Tibial nerve (tissue), 4 donors: Measurements from ENCODE around the gene LMOD3. TPM values are rescaled to one million over a fixed set of nuclear protein-coding genes. Genes with fewer than 3 reads are reported as not detected.

Source experiments
- DNase-seq, 2 donors: peaks; one replicate each; pipeline ENCODE4 v3.0.0-alpha.2; 2019; ENCODE audit warnings: low spot score in 2 of 2
- H3K27ac ChIP-seq, 4 donors: fragments of 200-600 bp; sonication (generic) in 3 of 4; one replicate each; pipeline ENCODE4 v1.5.1; 2017 to 2019; ENCODE audit warnings: mild to moderate bottlenecking in 1 of 4
- H3K27me3 ChIP-seq, 2 donors: fragments of 200-600 bp; sonication (generic) in 1 of 2; one replicate each; pipeline versions ENCODE4 v1.5.1 to v1.6.0; 2017 to 2019
- H3K36me3 ChIP-seq, 3 donors: fragments of 200-600 bp; sonication (generic); one replicate each; pipeline ENCODE4 v1.5.1; 2018 to 2019
- H3K4me1 ChIP-seq, 4 donors: fragments of 200-600 bp; sonication (generic) in 3 of 4; one replicate each; pipeline ENCODE4 v1.5.1; 2017 to 2019
- H3K4me3 ChIP-seq, 4 donors: fragments of 200-600 bp; sonication (generic) in 3 of 4; one replicate each; pipeline ENCODE4 v1.5.1; 2017 to 2019; ENCODE audit warnings: mild to moderate bottlenecking in 1 of 4, moderate library complexity in 1 of 4
- H3K9me3 ChIP-seq, 4 donors: fragments of 200-600 bp; sonication (generic) in 3 of 4; one replicate each; pipeline ENCODE4 v1.5.1; 2017 to 2019
- EP300 ChIP-seq, 2 donors: sonication (generic); formaldehyde crosslinking; IDR thresholded peaks; one replicate each; pipeline ENCODE4 v1.6.1; 2017; ENCODE audit warnings: antibody characterized with exemption in 2 of 2, mild to moderate bottlenecking in 1 of 2
- POLR2A ChIP-seq, 2 donors: fragments of 450-650 bp; IDR thresholded peaks; one replicate each; pipeline ENCODE4 v1.6.1; 2017; ENCODE audit warnings: antibody characterized with exemption in 2 of 2, mild to moderate bottlenecking in 2 of 2, moderate library complexity in 2 of 2
- WGBS, 2 donors: methylation state at CpG; one replicate each; pipeline ENCODE4 v1.1.5; 2018; 5-methylcytosine and 5-hydroxymethylcytosine counted together
- total RNA-seq, 4 donors: library from RNA; depleted of rRNA; stranded (reverse); fragments of >200 nt; gene quantifications; one replicate each; pipeline ENCODE4 v1.1.0, GENCODE V29; 2016
- TF ChIP-seq, protein P1 (sequence below), 5 experiments: fragments of 200-600 bp in 3 of 5; fragments of 450-650 bp in 2 of 5; sonication (generic) in 3 of 5; IDR thresholded peaks; one replicate each; pipeline ENCODE4 v1.5.1; 2016 to 2019; ENCODE audit warnings: antibody characterized with exemption in 5 of 5, mild to moderate bottlenecking in 3 of 5, moderate library complexity in 2 of 5

LMOD3 gene
- total RNA-seq, 4 donors from 2014 or later = not detected

DNA sequence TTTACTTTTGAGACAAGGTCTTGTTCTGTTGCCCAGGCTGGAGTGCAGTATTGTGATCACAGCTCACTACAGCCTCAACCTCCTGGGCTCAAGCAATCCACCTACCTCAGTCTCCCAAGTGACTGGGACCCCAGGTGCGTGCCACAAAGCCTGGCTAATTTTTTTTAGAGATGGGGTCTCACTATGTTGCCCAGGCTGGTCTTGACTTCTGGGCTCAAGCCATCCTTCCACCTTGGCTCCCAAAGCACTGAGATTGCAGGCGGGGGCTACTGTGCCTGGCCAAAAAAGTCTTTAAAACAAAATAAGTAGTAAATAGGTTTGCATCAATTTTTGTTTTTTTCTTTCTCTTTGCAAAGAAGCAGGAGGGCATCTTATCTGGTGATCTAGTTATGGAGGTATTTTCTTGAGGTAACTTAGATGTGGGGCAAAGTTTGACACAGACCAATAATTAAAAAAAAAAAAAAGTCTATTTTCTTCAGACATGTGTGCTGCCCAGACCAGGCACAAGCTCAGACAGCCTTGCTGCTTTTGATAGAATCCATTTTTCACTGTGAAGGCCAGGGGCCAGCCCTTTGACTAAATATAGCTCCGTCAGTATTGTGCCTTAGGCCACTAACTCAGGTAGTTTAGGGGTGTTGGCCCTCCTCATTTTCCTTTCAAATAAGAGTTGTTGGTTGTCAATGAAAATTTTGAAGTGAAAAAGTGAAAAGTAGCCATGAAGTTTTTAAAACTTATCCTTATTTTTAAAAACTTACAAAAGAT, 35.2 kb downstream of the LMOD3 start:
- no peaks in the 10 kb centered on the region for H3K36me3 ChIP-seq
- H3K4me1 ChIP-seq = peaks cover 0 to 86% (median 77%) of the 10 kb centered on the region in 4 donors
- TF ChIP-seq EP300 (IDR thresholded peaks at IDR 0.05) (no peak), POLR2A (IDR thresholded peaks at IDR 0.05) (no peak)
- TF ChIP-seq, protein P1, sequence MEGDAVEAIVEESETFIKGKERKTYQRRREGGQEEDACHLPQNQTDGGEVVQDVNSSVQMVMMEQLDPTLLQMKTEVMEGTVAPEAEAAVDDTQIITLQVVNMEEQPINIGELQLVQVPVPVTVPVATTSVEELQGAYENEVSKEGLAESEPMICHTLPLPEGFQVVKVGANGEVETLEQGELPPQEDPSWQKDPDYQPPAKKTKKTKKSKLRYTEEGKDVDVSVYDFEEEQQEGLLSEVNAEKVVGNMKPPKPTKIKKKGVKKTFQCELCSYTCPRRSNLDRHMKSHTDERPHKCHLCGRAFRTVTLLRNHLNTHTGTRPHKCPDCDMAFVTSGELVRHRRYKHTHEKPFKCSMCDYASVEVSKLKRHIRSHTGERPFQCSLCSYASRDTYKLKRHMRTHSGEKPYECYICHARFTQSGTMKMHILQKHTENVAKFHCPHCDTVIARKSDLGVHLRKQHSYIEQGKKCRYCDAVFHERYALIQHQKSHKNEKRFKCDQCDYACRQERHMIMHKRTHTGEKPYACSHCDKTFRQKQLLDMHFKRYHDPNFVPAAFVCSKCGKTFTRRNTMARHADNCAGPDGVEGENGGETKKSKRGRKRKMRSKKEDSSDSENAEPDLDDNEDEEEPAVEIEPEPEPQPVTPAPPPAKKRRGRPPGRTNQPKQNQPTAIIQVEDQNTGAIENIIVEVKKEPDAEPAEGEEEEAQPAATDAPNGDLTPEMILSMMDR (IDR thresholded peaks at IDR 0.05) = no peak
- peak overlapping the region in 3 of 4 donors; percentile 72 to 97 (median 79) for H3K4me3 ChIP-seq
- H3K27ac ChIP-seq = peak overlapping the region; percentile 86 to 97 (median 90)
- WGBS, 2 donors = 79 to 84% methylated on average over 3 of the region's 3 CpGs
- no peaks in the 10 kb centered on the region for H3K9me3 ChIP-seq
- H3K27me3 ChIP-seq = no peaks in the 10 kb centered on the region
- DNase-seq = no peak

DNA sequence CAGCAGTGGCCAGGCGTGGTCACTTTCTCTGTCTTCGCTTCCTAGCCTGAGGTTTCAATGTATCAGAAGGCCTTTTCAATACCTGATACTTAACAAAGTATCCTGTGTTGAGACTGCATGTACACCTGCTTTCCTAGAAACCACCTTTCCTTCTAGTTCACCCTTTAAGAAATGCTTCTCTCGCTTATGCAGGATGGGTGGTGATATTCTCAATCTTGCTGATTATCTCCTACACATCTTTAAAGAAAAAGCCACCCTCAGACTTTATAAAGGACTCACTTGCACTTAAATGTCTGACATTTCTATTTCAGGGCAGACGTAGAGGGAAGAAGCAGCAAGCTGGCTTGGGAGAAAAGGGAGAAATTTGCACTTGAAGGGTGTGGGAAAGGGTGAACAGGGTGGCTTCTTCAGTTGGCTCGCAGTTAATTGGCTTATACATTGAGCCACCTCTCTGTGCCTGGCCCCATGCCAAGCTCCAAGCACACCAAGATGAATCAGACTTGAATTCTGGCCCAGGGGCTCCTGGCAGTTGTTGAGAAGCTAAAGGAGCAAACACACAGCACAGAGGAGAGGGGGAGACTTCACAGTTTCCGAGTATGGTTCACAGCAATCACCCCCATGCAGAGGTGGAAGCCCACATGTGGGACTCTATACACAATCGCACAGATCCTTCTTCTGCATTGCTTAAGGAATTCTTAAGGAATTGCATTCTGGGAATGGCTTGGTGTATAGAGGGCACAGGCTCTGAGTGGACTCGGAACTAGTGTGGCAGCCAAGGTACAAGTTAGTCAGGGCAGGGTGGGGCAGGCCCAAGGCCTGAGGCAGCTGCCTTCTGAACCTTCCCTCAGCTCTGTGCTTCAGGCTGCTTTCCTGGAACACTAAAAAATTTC, 36.3 kb downstream of the LMOD3 start:
- H3K27ac ChIP-seq = peak overlapping the region; percentile 86 to 97 (median 90)
- peak overlapping the region; percentile 72 to 97 (median 86) for H3K4me3 ChIP-seq
- TF ChIP-seq EP300 (IDR thresholded peaks at IDR 0.05) = peak in 1 of 2 donors; percentile 50
- TF ChIP-seq, protein P1 (IDR thresholded peaks at IDR 0.05) = no peak
- H3K36me3 ChIP-seq = no peaks in the 10 kb centered on the region
- WGBS, 2 donors = 0 to 1% methylated on average over 8 of the region's 8 CpGs
- peaks cover 0 to 86% (median 75%) of the 10 kb centered on the region in 4 donors for H3K4me1 ChIP-seq
- no peaks in the 10 kb centered on the region for H3K9me3 ChIP-seq
- no peaks in the 10 kb centered on the region for H3K27me3 ChIP-seq
- peak; percentile 81 to 84 for DNase-seq

DNA sequence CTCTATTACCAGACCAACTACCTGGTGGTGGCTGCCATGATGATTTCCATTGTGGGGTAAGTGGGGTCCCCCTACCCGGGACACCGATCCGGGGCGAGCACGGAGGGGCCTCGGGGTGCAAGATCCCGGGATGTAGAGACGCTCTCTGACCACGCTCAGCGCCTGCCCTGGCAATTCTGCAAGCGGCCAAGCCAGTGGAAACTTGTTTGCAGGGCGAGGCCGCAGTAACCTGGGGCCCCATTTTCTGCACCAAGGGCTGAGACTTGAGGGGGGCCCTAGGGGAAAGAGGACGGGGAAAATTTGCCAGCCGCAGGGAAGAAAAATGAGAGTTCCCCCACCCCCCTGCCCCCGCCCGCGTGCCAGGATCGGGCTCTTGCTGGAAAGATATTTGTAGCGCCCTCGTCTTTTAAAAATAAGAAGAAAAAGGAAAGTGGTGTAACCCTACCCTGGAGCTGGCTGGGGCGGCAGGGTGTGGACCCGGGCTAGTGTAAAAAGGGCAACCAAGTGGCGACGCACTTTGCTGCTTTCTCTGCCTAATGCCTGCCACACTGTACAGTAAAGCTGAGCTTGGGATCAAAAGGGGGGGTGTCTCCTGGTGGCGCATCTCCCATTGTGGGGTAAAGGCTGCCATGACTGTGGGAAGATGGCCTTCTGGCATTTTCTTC, 37.1 kb downstream of the LMOD3 start:
- Histone ChIP-seq H3K9me3 (no peaks in the 10 kb centered on the region), H3K36me3 (no peaks in the 10 kb centered on the region), H3K27me3 (no peaks in the 10 kb centered on the region), H3K27ac (peak overlapping the region; percentile 86 to 97 (median 90)), H3K4me3 (peak overlapping the region; percentile 72 to 97 (median 86)), H3K4me1 (peaks cover 0 to 86% (median 72%) of the 10 kb centered on the region in 4 donors)
- no peak for TF ChIP-seq EP300 (IDR thresholded peaks at IDR 0.05)
- TF ChIP-seq POLR2A (IDR thresholded peaks at IDR 0.05) = no peak
- TF ChIP-seq, protein P1 (IDR thresholded peaks at IDR 0.05) = no peak
- 0% methylated on average over 18 to 20 of the region's 26 CpGs for WGBS, 2 donors
- DNase-seq = no peak

DNA sequence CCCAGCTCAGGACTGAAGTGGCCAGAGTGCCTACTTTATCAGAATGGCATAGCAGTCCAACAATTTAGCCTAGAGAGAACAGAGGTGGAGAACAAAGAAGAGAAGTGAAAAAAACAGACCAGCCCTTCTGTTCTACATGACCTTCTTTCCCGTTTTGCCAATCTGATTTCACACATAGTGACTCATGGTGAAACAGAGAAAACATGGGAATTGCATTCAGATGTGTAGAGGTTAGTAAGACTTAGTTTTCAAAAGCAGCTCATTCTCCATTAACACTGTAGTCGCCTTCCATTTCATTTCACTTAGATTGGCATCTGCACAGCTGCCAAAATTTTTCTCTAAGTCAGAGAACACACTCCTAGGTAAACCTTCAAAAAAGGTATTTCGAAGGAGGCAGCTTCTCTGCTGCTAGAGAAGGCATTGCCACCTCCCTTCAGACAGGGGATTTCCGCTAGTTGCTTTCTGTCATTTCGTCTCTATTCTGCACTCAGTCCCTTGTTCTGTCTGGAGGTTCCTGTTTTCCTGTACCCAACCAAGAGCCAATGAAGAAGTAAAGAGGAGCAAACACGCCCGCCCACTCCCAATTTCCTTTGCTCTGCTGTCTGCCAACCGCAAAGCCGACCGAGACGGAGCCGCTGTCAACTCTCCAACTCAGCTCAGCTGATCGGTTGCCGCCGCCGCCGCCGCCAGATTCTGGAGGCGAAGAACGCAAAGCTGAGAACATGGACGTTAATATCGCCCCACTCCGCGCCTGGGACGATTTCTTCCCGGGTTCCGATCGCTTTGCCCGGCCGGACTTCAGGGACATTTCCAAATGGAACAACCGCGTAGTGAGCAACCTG, 37.8 kb downstream of the LMOD3 start, which contains the start of gene ARL6IP5:
TSS of gene ARL6IP5 (plus strand) at position 612 of the 842 bp plus-strand sequence. CDS start at position 723, 111 bp downstream.
- TF ChIP-seq POLR2A (IDR thresholded peaks at IDR 0.05) (peak; percentile 67 to 76), EP300 (IDR thresholded peaks at IDR 0.05) (peak in 1 of 2 donors; percentile 89)
- TF ChIP-seq, protein P1 (IDR thresholded peaks at IDR 0.05) = no peak
- Histone ChIP-seq H3K9me3 (no peaks in the 10 kb centered on the region), H3K4me3 (peak within 1 kb of the TSS; percentile 72 to 97 (median 86)), H3K4me1 (peaks cover 0 to 79% (median 66%) of the 10 kb centered on the region in 4 donors), H3K36me3 (no peaks in the 10 kb centered on the region), H3K27ac (peak within 1 kb of the TSS; percentile 86 to 97 (median 90)), H3K27me3 (no peaks in the 10 kb centered on the region)
- WGBS, 2 donors = 2% methylated on average over 21 to 32 of the region's 32 CpGs
- DNase-seq = peak; percentile 90 to 92
